ENCODE results near the gene ADGRV1.
A peak's percentile ranks its signal among the peaks of the same experiment; 100 is the strongest.

ADGRV1 gene

GRCh38 chr5:91178461-91178860, 619.9 kb downstream of the ADGRV1 start:
- DNase-seq: no peak

GRCh38 chr5:91179018-91179417, 620.4 kb downstream of the ADGRV1 start:
- no peak for DNase-seq

GRCh38 chr5:91180506-91180905, 621.9 kb downstream of the ADGRV1 start:
- no peak for DNase-seq

DNA sequence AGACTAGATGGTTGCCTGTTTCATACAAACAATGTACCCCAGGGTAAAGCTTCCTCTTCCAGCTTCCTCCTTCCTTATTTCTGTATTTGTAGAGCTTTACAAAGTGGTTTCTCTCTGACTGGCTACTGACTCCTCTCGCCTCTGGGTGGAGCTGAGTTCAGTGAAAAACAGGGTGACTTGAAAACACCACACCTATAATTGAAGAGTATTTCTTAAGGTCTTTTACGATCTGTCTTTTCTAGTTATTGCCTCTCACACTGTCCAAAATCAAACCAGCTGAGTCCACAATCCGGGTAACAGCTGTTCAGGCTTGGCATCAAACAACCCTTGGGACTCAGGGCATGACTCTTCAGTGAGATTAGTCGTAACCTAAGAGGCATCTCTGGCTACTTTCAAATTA, 624.2 kb downstream of the ADGRV1 start:
- no peak for DNase-seq

DNA sequence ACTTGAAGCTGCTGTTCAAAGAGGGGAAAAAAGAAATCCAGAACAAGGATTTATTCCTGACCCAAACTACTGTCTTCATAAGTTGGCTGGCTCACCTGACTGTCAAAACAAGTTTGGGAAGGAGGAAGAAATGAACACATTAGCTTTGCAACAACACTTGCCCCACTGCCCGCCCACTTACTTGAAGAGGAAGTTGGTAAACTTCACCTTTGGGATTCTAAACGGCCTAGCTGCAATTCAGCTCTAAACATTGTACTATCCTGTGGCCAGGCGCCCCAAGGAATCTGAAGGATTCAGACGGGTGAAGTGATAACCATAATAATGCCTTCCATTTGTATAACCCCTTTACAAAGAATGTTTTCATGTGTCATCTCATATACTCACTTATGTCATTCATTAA, 625.1 kb downstream of the ADGRV1 start:
- no peak for DNase-seq

GRCh38 chr5:91186101-91186500, 627.5 kb downstream of the ADGRV1 start:
- no peak for DNase-seq

DNA sequence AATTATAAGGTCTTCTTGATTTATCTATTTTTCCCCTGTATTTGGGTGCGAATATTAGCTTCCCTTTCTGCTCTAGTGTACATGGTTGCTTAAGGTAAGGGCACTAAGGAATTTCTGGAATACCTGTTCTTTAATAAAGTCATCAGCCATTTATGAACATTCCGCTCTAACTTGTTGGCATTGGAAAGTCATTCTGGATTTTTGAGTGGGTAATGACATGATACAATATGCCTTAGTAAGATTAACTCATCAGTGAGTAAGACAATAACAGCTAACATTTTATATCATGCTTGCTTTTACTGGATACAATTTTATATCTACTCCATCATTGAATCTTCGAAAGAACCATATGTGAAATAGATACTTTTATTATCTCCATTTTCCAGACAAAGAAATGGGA, 628.4 kb downstream of the ADGRV1 start:
- no peak for DNase-seq

- no peak for DNase-seq
These were observed 630.2 kb downstream of the ADGRV1 start for GRCh38 chr5:91188755-91189154.

GRCh38 chr5:91189480-91190313, 631.1 kb downstream of the ADGRV1 start:
- no peak for DNase-seq

DNA sequence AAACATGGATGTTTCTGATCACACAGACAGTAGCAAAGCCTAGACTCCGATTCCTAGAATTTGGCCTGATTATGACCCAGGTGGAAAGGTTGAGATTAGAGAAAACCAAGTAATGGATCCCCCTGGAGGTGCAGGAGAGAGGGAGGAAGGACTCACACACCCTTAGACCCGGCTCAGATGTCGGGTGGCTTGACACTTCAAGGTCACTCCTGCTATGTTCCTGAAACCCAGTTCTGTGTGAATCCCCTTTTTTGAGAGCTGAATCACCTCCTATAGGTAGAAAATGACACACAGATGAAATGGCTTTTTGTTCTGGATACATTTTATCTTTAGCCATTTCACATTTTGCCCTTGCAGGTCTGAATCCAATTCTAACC, 631.7 kb downstream of the ADGRV1 start:
- DNase-seq: no peak

GRCh38 chr5:91194824-91195381, 636.3 kb downstream of the ADGRV1 start:
- DNase-seq: peak; percentile 22

DNA sequence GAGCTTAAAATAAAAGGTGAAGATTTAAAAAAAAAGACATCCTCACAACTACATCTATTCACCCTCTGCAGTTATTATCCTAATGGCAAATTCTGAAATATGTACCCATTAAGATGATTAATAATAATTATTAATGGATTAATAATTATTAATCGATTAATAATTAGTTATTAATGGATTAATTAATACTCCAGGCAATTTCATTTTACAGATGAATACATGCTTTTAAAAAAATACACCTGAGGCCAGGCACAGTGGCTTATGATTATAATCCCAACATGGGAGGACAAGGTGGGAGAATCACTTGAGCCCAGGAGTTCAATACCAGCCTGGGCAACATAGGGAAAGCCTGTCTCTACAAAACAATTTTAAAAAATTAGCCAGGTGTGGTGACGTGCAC, 642.1 kb downstream of the ADGRV1 start:
- no peak for DNase-seq

DNA sequence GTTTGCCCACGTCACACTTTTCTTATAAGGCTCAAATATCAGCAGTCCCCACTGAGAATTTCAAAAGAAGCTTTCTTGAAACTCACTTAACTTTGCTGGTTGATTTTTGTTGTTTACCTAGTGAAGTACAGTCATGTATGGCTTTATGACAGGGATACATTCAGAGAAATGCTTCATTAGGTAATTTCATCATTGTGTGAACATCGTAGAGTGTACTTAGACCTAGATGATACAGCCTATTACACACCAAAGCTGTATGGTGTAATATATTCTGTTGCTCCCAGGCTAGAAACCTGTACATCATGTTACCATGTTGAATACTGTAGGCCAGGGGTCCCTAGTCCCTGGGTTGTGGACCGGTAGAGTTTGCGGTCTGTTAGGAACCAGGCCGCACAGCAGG, 647.5 kb downstream of the ADGRV1 start:
- DNase-seq: no peak

GRCh38 chr5:91206734-91207133, 648.1 kb downstream of the ADGRV1 start:
- no peak for DNase-seq

DNA sequence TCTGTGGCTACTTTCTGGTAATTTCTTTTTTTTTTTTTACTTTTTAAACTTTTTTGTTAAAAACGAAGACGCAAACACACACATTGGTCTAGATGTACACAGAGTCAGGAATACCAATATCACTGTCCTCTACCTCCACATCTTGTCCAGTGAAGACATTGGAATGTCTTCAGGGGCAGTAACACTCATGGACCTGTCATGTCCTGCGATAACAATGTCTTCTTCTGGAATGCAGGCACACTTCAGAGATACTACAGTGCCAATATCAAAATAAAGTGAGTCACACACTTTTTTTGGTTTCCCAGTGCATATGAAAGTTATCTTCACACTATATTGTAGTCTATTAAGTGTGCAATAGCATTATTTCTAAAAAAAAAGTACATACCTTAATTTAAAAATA, 648.7 kb downstream of the ADGRV1 start:
- DNase-seq: no peak

- no peak for DNase-seq
These were observed 653.6 kb downstream of the ADGRV1 start for GRCh38 chr5:91211997-91212713.

DNA sequence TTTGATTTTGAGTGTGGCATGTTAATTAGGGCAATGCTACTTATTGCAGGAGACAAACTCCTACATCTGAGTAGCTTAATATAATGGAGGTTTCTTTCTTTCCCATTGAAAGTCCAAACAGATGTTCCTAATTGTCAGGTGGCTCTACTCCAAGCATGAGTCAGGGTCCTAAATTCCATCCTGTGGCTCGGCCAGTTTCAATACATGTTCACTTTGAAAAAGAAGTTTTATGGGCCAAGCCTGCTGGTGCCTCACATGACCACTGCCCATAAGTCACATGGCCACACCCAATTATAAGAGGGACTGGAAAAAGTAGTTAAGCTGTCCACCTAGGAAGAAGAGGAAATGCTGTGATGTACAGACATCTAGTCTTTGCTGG, 654.1 kb downstream of the ADGRV1 start:
- no peak for DNase-seq

All from NCI-H1105 treated with DMSO at 0.1 percent for 48 hours (cell line).